GM13976 (cell line): ENCODE measurements around the gene POM121C.
"Not testable (repeated sequence)": the region's sequence is repeated elsewhere in the genome, so short reads cannot be mapped to it uniquely, and the experiment has no call there.

Experiments
- DNase-seq: peaks from one replicate; pipeline ENCODE4 v3.0.0; 2012; ENCODE audit warnings: low spot score
- CTCF ChIP-seq: IDR thresholded peaks from 2 replicates; pipeline ENCODE4 v1.5.1; 2012; ENCODE audit warnings: borderline replicate concordance, mild to moderate bottlenecking; ENCODE audit not compliant: insufficient read depth; ENCODE audit errors: extremely low read depth, missing control alignments, control extremely low read depth
- in situ Hi-C: fragments of 300-500 bp; cut with MboI; formaldehyde crosslinking; loops from one replicate; pipeline ENCODE4 v1.12.0; 2022; ENCODE audit warnings: low sequenced_read_pairs, mixed read lengths, inconsistent platforms; ENCODE audit not compliant: unreplicated experiment

POM121C gene

GRCh38 chr7:75485979-75486643 is at the start of gene POM121C:
Gene POM121C, minus strand, starts transcription at chr7:75486299. Its CDS starts 44,803 bp downstream, at chr7:75441496.
- DNase-seq: peak; percentile 86

GRCh38 chr7:75534727-75535307 is 48.7 kb upstream of the POM121C start:
- no peak for TF ChIP-seq CTCF
- peak; percentile 80 for DNase-seq
- in situ Hi-C loops: no loop called here

More at GRCh38 chr7:75485979-75486643, at the start of gene POM121C:
- in situ Hi-C loops: not testable (repeated sequence)

GRCh38 chr7:75533926-75534325 is 47.8 kb upstream of the POM121C start:
- in situ Hi-C loops: no loop called here
- DNase-seq: no peak
- TF ChIP-seq CTCF: no peak

- in situ Hi-C loops: no loop called here
- TF ChIP-seq CTCF: no peak
- no peak for DNase-seq
Measured at GRCh38 chr7:75532639-75533038, 46.5 kb upstream of the POM121C start.

GRCh38 chr7:75531359-75531821 is 45.3 kb upstream of the POM121C start:
- in situ Hi-C loops: no loop called here
- TF ChIP-seq CTCF: no peak
- DNase-seq: no peak

- in situ Hi-C loops, DNase-seq: not testable (repeated sequence)
Measured at GRCh38 chr7:75527224-75527722, 41.2 kb upstream of the POM121C start.

- in situ Hi-C loops, DNase-seq: not testable (repeated sequence)
Measured at GRCh38 chr7:75521727-75522126, 35.6 kb upstream of the POM121C start.

GRCh38 chr7:75518842-75519241 is 32.7 kb upstream of the POM121C start:
- in situ Hi-C loops, DNase-seq: not testable (repeated sequence)

GRCh38 chr7:75509033-75509432 is 22.9 kb upstream of the POM121C start:
- in situ Hi-C loops, DNase-seq: not testable (repeated sequence)

GRCh38 chr7:75492020-75492419 is 5.9 kb upstream of the POM121C start, which contains the start of gene SPDYE5:
Gene SPDYE5, plus strand, starts transcription at chr7:75492320. Its CDS starts 1,728 bp downstream, at chr7:75494048.
- DNase-seq, in situ Hi-C loops: not testable (repeated sequence)

GRCh38 chr7:75485355-75485978 is 632 bp downstream of the POM121C start:
- in situ Hi-C loops, DNase-seq: not testable (repeated sequence)

GRCh38 chr7:75480313-75480712 is 5.8 kb downstream of the POM121C start:
- DNase-seq, in situ Hi-C loops: not testable (repeated sequence)

- DNase-seq, in situ Hi-C loops: not testable (repeated sequence)
Measured at GRCh38 chr7:75477457-75477856, 8.6 kb downstream of the POM121C start.
